Hepatocyte (in vitro differentiated cells): ENCODE measurements around the gene DNM3. TPM values are rescaled to one million over a fixed set of nuclear protein-coding genes. Genes with fewer than 3 reads are reported as not detected.

ENCODE experiments used
- DNase-seq: peaks from one replicate; pipeline ENCODE4 v3.0.0-alpha.2; 2016; ENCODE audit warnings: low spot score
- H2AFZ ChIP-seq: fragments of 200-600 bp; sonication (generic); 2 replicates; pipeline ENCODE4 v1.6.0; 2016; ENCODE audit warnings: antibody characterized with exemption, mild to moderate bottlenecking
- H3K27ac ChIP-seq: fragments of 200-600 bp; sonication (generic); 2 replicates; pipeline ENCODE4 v1.5.1; 2016; ENCODE audit warnings: mild to moderate bottlenecking
- H3K27me3 ChIP-seq: fragments of 200-600 bp; sonication (generic); 2 replicates; pipeline ENCODE4 v1.6.1; 2016
- H3K36me3 ChIP-seq: fragments of 200-600 bp; sonication (generic); replicated peaks from 2 replicates; pipeline ENCODE4 v1.5.1; 2016; ENCODE audit warnings: low read depth; ENCODE audit not compliant: insufficient read depth
- H3K4me1 ChIP-seq: fragments of 200-600 bp; sonication (generic); 2 replicates; pipeline ENCODE4 v1.5.1; 2016; ENCODE audit warnings: mild to moderate bottlenecking, moderate library complexity; ENCODE audit not compliant: insufficient read depth
- H3K4me2 ChIP-seq: fragments of 200-600 bp; sonication (generic); 2 replicates; pipeline ENCODE4 v1.6.0; 2016
- H3K4me3 ChIP-seq: fragments of 200-600 bp; sonication (generic); 2 replicates; pipeline ENCODE4 v1.5.1; 2016; ENCODE audit warnings: mild to moderate bottlenecking
- H3K79me2 ChIP-seq: fragments of 200-600 bp; sonication (generic); 2 replicates; pipeline ENCODE4 v1.6.0; 2017; ENCODE audit warnings: mild to moderate bottlenecking
- H3K9me2 ChIP-seq: fragments of 200-600 bp; sonication (generic); replicated peaks from 2 replicates; pipeline ENCODE4 v1.6.0; 2017; ENCODE audit warnings: mild to moderate bottlenecking; ENCODE audit not compliant: insufficient read depth
- H3K9me3 ChIP-seq: fragments of 200-600 bp; sonication (generic); 2 replicates; pipeline ENCODE4 v1.5.1; 2016; ENCODE audit warnings: low read depth, mild to moderate bottlenecking
- H4K20me1 ChIP-seq: fragments of 200-600 bp; sonication (generic); 2 replicates; pipeline ENCODE4 v1.6.0; 2016; ENCODE audit warnings: mild to moderate bottlenecking; ENCODE audit not compliant: insufficient read depth, poor library complexity, severe bottlenecking
- EZH2 ChIP-seq: fragments of 200-600 bp; sonication (generic); IDR thresholded peaks from 2 replicates; pipeline ENCODE4 v1.6.1; 2016; ENCODE audit warnings: antibody characterized with exemption, mild to moderate bottlenecking, borderline replicate concordance
- EZH2phosphoT487 ChIP-seq: fragments of 200-600 bp; sonication (generic); IDR thresholded peaks from one replicate; pipeline ENCODE4 v1.6.1; 2018; ENCODE audit warnings: antibody characterized with exemption, mild to moderate bottlenecking, low read depth, moderate library complexity; ENCODE audit not compliant: unreplicated experiment, severe bottlenecking
- WGBS: methylation state at CpG from one replicate; pipeline ENCODE4 v1.1.6; 2016; ENCODE audit warnings: low lambda C conversion rate; ENCODE audit errors: missing lambda C conversion rate; 5-methylcytosine and 5-hydroxymethylcytosine counted together
- polyA plus RNA-seq: library from polyadenylated mRNA; unstranded; fragments of >200 nt; fragmentation: Nextera tagmentation; extraction: Ambion mirVana; gene quantifications from 2 replicates; pipeline ENCODE4 v1.2.1, GENCODE V29; 2016
- total RNA-seq: library from RNA; depleted of rRNA; stranded (reverse); fragments of >200 nt; gene quantifications from 2 replicates; pipeline ENCODE4 v1.2.3, GENCODE V29; 2014
- TF ChIP-seq, protein P1 (sequence below): fragments of 200-600 bp; sonication (generic); IDR thresholded peaks from 2 replicates; pipeline ENCODE4 v1.5.1; 2016; ENCODE audit warnings: antibody characterized with exemption, mild to moderate bottlenecking; ENCODE audit not compliant: poor library complexity

Gene DNM3
- total and polyA plus RNA-seq, 2 experiments from 2014 or later, result 1.5 TPM; not detected in 1

- Histone ChIP-seq H2AFZ (no peak overlapping the region), H3K9me2 (no peaks in the 10 kb centered on the region), H3K27me3 (no peaks in the 10 kb centered on the region), H4K20me1 (no peaks in the 10 kb centered on the region), H3K9me3 (no peaks in the 10 kb centered on the region), H3K4me3 (no peak overlapping the region), H3K79me2 (no peaks in the 10 kb centered on the region), H3K4me2 (no peak overlapping the region), H3K4me1 (no peaks in the 10 kb centered on the region), H3K36me3 (no peaks in the 10 kb centered on the region), H3K27ac (no peak overlapping the region)
- TF ChIP-seq EZH2, result no peak
- TF ChIP-seq, protein P1, sequence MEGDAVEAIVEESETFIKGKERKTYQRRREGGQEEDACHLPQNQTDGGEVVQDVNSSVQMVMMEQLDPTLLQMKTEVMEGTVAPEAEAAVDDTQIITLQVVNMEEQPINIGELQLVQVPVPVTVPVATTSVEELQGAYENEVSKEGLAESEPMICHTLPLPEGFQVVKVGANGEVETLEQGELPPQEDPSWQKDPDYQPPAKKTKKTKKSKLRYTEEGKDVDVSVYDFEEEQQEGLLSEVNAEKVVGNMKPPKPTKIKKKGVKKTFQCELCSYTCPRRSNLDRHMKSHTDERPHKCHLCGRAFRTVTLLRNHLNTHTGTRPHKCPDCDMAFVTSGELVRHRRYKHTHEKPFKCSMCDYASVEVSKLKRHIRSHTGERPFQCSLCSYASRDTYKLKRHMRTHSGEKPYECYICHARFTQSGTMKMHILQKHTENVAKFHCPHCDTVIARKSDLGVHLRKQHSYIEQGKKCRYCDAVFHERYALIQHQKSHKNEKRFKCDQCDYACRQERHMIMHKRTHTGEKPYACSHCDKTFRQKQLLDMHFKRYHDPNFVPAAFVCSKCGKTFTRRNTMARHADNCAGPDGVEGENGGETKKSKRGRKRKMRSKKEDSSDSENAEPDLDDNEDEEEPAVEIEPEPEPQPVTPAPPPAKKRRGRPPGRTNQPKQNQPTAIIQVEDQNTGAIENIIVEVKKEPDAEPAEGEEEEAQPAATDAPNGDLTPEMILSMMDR, result peak; percentile 50
- peak; percentile 26 for DNase-seq
- 58% methylated on average over 1 of the region's 1 CpG for WGBS
Observed at GRCh38 chr1:171983584-171983983, 142.3 kb downstream of the DNM3 start.

DNA sequence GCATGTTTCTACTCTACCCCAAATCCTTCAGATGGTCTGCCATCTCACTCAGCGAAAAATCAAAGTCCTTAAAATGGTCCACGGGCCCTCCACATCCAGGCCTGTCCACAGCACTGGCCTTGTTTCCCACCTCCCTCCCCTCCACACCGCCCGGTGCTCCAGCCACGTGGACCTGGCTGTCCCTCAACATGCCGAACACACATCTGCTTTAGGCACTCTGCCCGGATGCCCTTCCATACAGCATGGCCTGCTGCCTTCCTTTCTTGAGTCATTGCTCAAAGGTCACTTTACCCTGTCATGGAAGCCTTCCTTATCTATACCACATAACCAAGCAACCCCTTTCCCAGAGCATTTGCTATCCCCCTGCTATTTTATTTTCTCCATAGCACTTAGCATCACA lies 143.0 kb downstream of the DNM3 start:
- Histone ChIP-seq H2AFZ (no peak overlapping the region), H3K4me1 (no peaks in the 10 kb centered on the region), H4K20me1 (no peaks in the 10 kb centered on the region), H3K27ac (no peak overlapping the region), H3K4me3 (no peak overlapping the region), H3K27me3 (no peaks in the 10 kb centered on the region), H3K36me3 (no peaks in the 10 kb centered on the region), H3K9me3 (no peaks in the 10 kb centered on the region), H3K79me2 (no peaks in the 10 kb centered on the region), H3K9me2 (no peaks in the 10 kb centered on the region), H3K4me2 (no peak overlapping the region)
- TF ChIP-seq EZH2 (no peak), EZH2phosphoT487 (no peak)
- TF ChIP-seq, protein P1, result no peak
- whole genome bisulfite sequencing, result 70% methylated on average over 7 of the region's 7 CpGs
- no peak for DNase-seq

DNA sequence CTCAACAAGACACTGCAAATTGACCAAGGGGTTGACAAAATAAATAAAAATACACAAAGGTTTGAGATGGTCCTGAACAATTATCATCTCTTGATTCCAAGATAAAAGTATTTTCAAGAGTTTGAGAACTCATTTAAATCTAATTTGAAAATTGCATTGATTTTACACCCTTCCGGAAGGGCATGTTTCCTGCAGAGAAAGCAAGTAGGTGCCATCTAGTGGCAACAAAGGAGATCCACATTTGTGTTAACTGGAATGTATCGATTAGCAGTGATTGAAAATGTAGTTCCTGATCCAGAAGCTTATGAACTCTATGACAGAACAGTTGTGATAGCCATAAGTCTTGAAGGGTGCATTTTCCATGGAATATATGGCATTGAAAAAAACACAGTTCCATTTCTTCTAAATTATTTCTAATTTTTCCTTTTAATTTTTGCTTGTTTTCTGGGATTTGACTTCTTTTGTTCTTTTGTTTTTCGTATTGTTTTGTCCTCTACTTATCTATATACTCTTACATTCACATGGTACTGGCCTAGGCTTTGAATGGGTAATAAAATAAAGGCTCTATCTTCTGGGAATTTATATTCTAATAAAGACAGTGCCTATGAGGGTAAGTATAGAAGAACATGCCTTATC lies 143.7 kb downstream of the DNM3 start:
- TF ChIP-seq EZH2phosphoT487 (no peak), EZH2 (no peak)
- TF ChIP-seq, protein P1, result peak; percentile 88
- Histone ChIP-seq H3K27ac (no peak overlapping the region), H3K4me3 (no peak overlapping the region), H3K36me3 (no peaks in the 10 kb centered on the region), H3K4me1 (no peaks in the 10 kb centered on the region), H3K27me3 (no peaks in the 10 kb centered on the region), H3K4me2 (no peak overlapping the region), H2AFZ (no peak overlapping the region), H4K20me1 (no peaks in the 10 kb centered on the region), H3K9me3 (no peaks in the 10 kb centered on the region), H3K79me2 (no peaks in the 10 kb centered on the region), H3K9me2 (no peaks in the 10 kb centered on the region)
- DNase-seq, result peak; percentile 44
- WGBS, result 44% methylated on average over 3 of the region's 3 CpGs

GRCh38 chr1:171985639-171986038 lies 144.3 kb downstream of the DNM3 start:
- H3K27ac ChIP-seq, result no peak overlapping the region
- H3K36me3 ChIP-seq, result no peaks in the 10 kb centered on the region
- H3K4me3 ChIP-seq, result no peak overlapping the region
- no peaks in the 10 kb centered on the region for H3K9me2 ChIP-seq
- H3K79me2 ChIP-seq, result no peaks in the 10 kb centered on the region
- H3K4me1 ChIP-seq, result no peaks in the 10 kb centered on the region
- peak; percentile 17 for DNase-seq
- WGBS, result 65% methylated on average over 2 of the region's 2 CpGs
- H4K20me1 ChIP-seq, result no peaks in the 10 kb centered on the region
- H2AFZ ChIP-seq, result no peak overlapping the region
- no peaks in the 10 kb centered on the region for H3K27me3 ChIP-seq
- no peak overlapping the region for H3K4me2 ChIP-seq
- no peaks in the 10 kb centered on the region for H3K9me3 ChIP-seq
- TF ChIP-seq EZH2phosphoT487 (no peak), EZH2 (no peak)
- TF ChIP-seq, protein P1, result no peak
